ENCODE results near the gene PODN.

The PODN gene

DNA sequence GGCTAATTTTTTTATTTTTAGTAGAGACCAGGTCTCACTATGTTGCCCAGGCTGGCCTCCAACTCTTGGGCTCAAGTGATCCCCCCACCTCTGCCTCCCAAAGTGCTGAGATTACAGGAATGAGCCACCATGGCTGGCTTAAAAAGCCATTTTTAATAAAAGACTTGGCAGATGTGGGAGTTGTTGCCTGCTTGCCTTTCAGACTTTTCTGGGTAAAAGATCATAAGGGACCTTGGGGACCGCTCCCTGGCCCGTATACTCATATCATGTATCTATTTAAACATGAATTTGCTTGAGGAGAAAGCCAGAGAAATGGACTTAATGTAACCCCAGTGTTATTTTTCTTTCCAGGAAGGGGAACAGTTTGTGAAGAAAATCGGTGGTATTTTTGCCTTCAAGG, 23.4 kb upstream of the PODN start:
- DNase-seq (ENCODE audit: low read depth), result no peak
- TF ChIP-seq, protein P1, sequence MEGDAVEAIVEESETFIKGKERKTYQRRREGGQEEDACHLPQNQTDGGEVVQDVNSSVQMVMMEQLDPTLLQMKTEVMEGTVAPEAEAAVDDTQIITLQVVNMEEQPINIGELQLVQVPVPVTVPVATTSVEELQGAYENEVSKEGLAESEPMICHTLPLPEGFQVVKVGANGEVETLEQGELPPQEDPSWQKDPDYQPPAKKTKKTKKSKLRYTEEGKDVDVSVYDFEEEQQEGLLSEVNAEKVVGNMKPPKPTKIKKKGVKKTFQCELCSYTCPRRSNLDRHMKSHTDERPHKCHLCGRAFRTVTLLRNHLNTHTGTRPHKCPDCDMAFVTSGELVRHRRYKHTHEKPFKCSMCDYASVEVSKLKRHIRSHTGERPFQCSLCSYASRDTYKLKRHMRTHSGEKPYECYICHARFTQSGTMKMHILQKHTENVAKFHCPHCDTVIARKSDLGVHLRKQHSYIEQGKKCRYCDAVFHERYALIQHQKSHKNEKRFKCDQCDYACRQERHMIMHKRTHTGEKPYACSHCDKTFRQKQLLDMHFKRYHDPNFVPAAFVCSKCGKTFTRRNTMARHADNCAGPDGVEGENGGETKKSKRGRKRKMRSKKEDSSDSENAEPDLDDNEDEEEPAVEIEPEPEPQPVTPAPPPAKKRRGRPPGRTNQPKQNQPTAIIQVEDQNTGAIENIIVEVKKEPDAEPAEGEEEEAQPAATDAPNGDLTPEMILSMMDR (IDR thresholded peaks at IDR 0.05; ENCODE audit: control insufficient read depth, extremely low read depth, insufficient read depth), result no peak
- no peak overlapping the region for H3K4me3 ChIP-seq (ENCODE audit: low read depth, low read length)

DNA sequence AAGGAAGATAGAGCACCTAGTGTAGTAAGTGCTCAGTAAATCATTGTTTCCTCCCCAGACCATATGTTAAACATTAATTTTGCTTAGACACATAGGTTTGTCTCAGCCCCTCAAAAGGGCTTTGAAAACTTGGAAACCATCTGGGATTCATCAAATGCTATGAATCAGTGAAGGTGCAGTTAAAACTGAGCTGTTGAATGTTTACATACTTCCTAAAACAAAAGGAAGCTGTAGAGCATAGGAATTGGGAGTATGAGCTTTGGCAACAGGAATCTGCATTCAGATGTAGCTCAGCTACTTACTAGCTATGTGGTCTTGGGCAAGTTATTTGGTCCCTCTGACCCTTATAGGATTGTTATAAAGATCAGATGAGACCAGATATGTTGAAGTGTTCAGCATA, 18.7 kb upstream of the PODN start:
- no peak overlapping the region for H3K4me3 ChIP-seq (ENCODE audit: low read depth, low read length)
- DNase-seq (ENCODE audit: low read depth), result no peak
- TF ChIP-seq, protein P1 (IDR thresholded peaks at IDR 0.05; ENCODE audit: control insufficient read depth, extremely low read depth, insufficient read depth), result no peak

DNA sequence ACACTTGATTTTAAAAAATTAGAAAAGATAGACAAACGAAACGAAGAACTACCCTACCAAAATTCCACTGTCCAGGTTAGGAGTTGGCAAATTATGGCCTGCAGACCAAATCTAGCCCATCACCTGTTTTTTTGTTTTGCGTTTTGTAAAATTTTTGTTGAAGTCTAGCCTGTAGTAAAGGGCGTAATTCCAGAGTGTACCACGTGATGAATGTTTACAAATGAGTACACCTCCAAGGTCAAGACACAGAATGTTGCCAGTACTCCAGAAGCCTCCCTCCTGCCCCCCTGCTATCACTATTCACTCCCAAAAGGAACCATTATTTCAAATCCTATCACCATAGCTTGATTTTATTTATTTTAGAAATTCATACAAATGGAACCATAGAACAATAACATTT, 17.1 kb upstream of the PODN start:
- TF ChIP-seq, protein P1 (IDR thresholded peaks at IDR 0.05; ENCODE audit: control insufficient read depth, extremely low read depth, insufficient read depth), result no peak
- no peak overlapping the region for H3K4me3 ChIP-seq (ENCODE audit: low read depth, low read length)
- no peak for DNase-seq (ENCODE audit: low read depth)

DNA sequence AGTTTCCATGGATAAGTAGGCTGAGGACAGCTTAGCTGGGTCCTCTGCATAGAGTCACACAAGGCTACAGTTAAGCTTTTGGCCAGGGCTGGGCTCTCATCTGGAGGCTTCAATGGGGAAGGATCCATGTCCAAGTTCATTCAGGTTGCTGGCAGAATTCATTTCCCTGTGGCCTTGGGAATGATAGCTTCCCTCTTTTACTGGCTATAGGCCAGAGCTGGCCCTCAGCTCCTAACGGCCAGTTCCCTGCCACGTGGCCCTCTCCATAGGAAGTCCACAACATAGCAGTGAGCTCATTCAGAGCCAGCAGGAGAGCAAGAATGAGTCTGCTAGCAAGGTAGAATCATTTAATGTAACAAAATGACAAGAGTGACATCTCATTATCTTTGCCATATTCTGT, 15.1 kb upstream of the PODN start:
- no peak for DNase-seq (ENCODE audit: low read depth)
- TF ChIP-seq, protein P1 (IDR thresholded peaks at IDR 0.05; ENCODE audit: control insufficient read depth, extremely low read depth, insufficient read depth), result no peak
- H3K4me3 ChIP-seq (ENCODE audit: low read depth, low read length), result no peak overlapping the region

DNA sequence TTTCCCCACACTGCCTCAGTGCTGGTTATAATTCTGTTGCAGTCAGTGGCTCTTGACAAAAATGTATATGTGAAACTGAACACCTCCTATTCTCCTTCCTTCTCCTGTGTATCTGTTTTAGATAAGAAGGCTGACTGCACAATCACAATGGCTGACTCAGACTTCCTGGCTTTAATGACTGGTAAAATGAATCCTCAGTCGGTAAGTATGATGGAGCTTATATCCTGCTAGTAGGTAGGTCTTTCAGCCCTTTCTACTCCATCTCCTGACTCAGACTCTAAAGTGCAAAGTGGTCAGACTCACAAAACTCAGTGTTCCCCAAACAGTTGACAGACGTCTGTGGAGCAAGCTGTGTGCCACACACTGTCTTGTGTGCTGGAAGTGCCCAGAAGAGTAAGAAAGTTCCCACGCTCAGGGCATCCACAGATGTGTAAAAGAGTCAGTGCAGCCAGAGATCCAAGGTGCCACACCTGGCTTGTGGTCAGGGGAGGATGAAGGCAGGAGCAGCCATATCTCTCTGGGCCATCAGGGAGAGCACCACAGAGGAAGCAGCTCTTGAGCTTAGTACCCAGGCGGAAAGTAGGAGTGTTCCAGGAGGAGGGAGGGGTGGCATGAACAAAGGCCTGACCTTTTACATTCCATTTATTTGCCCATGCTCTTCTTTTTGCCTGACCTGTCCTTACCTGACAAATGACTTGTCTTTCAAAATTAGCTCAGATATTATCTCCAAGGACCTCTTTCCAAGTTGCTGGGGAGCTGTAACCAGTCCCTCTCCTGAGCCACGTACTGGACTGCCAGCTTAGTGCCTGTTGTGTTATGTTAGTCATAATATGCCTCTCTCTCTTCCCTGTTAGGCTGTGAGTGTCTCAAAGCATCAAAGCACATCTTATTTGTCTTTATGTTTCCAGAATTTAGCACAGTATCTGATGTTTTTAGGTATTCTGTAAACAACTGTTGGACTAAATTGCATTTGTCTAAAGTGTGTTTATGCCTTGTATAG, 14.0 kb upstream of the PODN start:
- no peak for DNase-seq (ENCODE audit: low read depth)
- no peak overlapping the region for H3K4me3 ChIP-seq (ENCODE audit: low read depth, low read length)
- TF ChIP-seq, protein P1 (IDR thresholded peaks at IDR 0.05; ENCODE audit: control insufficient read depth, extremely low read depth, insufficient read depth), result no peak

DNA sequence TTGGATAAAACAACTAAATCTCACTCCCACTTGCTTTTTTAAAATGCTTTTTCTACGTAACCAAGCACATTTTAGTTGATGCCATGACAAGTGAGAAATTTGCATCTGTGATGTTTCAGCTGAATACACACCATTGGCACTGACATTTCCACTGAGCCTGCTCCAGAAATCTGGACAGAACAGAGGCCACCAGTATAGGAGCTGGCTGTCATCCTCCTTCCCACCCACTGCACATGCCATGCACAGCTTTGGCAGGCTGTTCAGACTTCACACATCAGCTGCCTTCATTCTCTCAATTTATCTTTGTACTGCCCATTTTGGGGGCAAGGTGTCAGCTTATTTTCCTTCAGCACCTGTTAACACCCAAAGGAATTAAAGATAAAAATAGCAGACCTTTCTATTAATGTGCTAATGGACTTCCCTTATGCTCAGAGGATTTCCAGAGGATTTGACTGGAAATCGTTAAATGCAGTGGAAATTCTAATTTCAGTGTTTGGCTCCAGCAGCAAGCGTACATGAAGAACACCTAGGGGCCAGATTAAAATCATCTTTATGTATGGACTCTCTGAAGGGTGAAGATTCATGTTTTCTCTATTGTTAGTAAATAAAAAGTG, 12.9 kb upstream of the PODN start:
- TF ChIP-seq, protein P1 (IDR thresholded peaks at IDR 0.05; ENCODE audit: control insufficient read depth, extremely low read depth, insufficient read depth), result no peak
- H3K4me3 ChIP-seq (ENCODE audit: low read depth, low read length), result no peak overlapping the region
- DNase-seq (ENCODE audit: low read depth), result no peak

Data from LNCaP clone FGC (cell line).